OCI-LY1 (cell line): ENCODE results near the gene LLGL2.

ENCODE experiments used
- H2AFZ ChIP-seq: fragments of 200-600 bp; sonication (generic), shearing (Covaris generic); 2 replicates; pipeline ENCODE4 v1.6.0; 2014; ENCODE audit warnings: antibody characterized with exemption, mild to moderate bottlenecking, low read length
- H3F3A ChIP-seq: fragments of 200-600 bp; sonication (generic), shearing (Covaris generic); 2 replicates; pipeline ENCODE4 v1.6.0; 2014; ENCODE audit warnings: mild to moderate bottlenecking, antibody characterized with exemption, low read length, moderate library complexity; ENCODE audit not compliant: insufficient read depth
- H3K27ac ChIP-seq: fragments of 200-600 bp; sonication (generic); 2 replicates; pipeline ENCODE4 v1.5.1; 2014; ENCODE audit warnings: low read length, mixed run types, mild to moderate bottlenecking, low read depth; ENCODE audit not compliant: poor library complexity, severe bottlenecking
- H3K27me3 ChIP-seq: fragments of 200-600 bp; sonication (generic); 2 replicates; pipeline ENCODE4 v1.6.0; 2014; ENCODE audit warnings: antibody characterized with exemption, mild to moderate bottlenecking, low read length, moderate library complexity; ENCODE audit not compliant: insufficient read depth
- H3K36me3 ChIP-seq: fragments of 200-600 bp; sonication (generic); 2 replicates; pipeline ENCODE4 v1.6.1; 2014; ENCODE audit warnings: mild to moderate bottlenecking, antibody characterized with exemption, low read length, moderate library complexity, mixed read lengths; ENCODE audit not compliant: insufficient read depth
- H3K4me1 ChIP-seq: fragments of 200-600 bp; sonication (generic); 2 replicates; pipeline ENCODE4 v1.5.1; 2014; ENCODE audit warnings: mild to moderate bottlenecking, low read length, moderate library complexity; ENCODE audit not compliant: insufficient read depth, severe bottlenecking
- H3K4me2 ChIP-seq: fragments of 200-600 bp; sonication (generic), shearing (Covaris generic); 2 replicates; pipeline ENCODE4 v1.6.1; 2014; ENCODE audit warnings: low read length
- H3K4me3 ChIP-seq: fragments of 200-600 bp; sonication (generic); 2 replicates; pipeline ENCODE4 v1.5.1; 2014; ENCODE audit warnings: low read length, low read depth, mild to moderate bottlenecking, mixed read lengths; ENCODE audit not compliant: poor library complexity, severe bottlenecking
- H3K79me2 ChIP-seq: fragments of 200-600 bp; shearing (Covaris generic); 2 replicates; pipeline ENCODE4 v1.6.1; 2016; ENCODE audit warnings: mixed run types, low read length, mixed read lengths; ENCODE audit not compliant: insufficient read depth
- H3K9ac ChIP-seq: fragments of 200-600 bp; sonication (generic), shearing (Covaris generic); 2 replicates; pipeline ENCODE4 v1.6.1; 2014; ENCODE audit warnings: mild to moderate bottlenecking, low read length, mixed read lengths
- H3K9me2 ChIP-seq: fragments of 200-600 bp; sonication (generic), shearing (Covaris generic); 2 replicates; pipeline ENCODE4 v1.6.1; 2014; ENCODE audit warnings: low read depth, mild to moderate bottlenecking, low read length, mixed read lengths
- H3K9me3 ChIP-seq: fragments of 200-600 bp; shearing (Covaris generic); 2 replicates; pipeline ENCODE4 v1.6.1; 2014; ENCODE audit warnings: low read length, mixed read lengths
- H4K20me1 ChIP-seq: fragments of 200-600 bp; sonication (generic), shearing (Covaris generic); 2 replicates; pipeline ENCODE4 v1.6.0; 2016; ENCODE audit warnings: mild to moderate bottlenecking, low read length; ENCODE audit not compliant: insufficient read depth
- CTCF ChIP-seq: fragments of 200-600 bp; sonication (generic), shearing (Covaris generic); IDR thresholded peaks from 2 replicates; pipeline ENCODE4 v1.5.1; 2017; ENCODE audit warnings: mild to moderate bottlenecking, antibody characterized with exemption, low read length, moderate library complexity, mixed read lengths
- EZH2 ChIP-seq: fragments of 200-600 bp; sonication (generic), shearing (Covaris generic); IDR thresholded peaks from 2 replicates; pipeline ENCODE4 v1.8.0; 2017; ENCODE audit warnings: borderline replicate concordance, mixed run types, mild to moderate bottlenecking, antibody characterized with exemption, low read length, moderate library complexity, mixed read lengths

Gene LLGL2

GRCh38 chr17:75584849-75585175 is 59.3 kb downstream of the LLGL2 start:
- Histone ChIP-seq H3K9ac (no peak overlapping the region), H4K20me1 (no peaks in the 10 kb centered on the region), H3K4me1 (peaks cover 11% of the 10 kb centered on the region), H3K27me3 (peaks cover 7% of the 10 kb centered on the region; the same call in 1 of the 2 replicates), H2AFZ (no peak overlapping the region), H3K9me3 (0 out of 2 replicates have a peak, but pooled peaks cover 2% of the 10 kb centered on the region), H3K36me3 (no peaks in the 10 kb centered on the region; the same call in 1 of the 2 replicates), H3K9me2 (no peaks in the 10 kb centered on the region), H3K4me3 (no peak overlapping the region), H3K79me2 (no peaks in the 10 kb centered on the region), H3K27ac (no peak overlapping the region), H3F3A (no peaks in the 10 kb centered on the region), H3K4me2 (no peak overlapping the region)
- TF ChIP-seq CTCF, result no peak
- no peak for TF ChIP-seq EZH2

- no peaks in the 10 kb centered on the region for H3K36me3 ChIP-seq
- no peaks in the 10 kb centered on the region for H3K9me2 ChIP-seq
- H3F3A ChIP-seq, result no peaks in the 10 kb centered on the region
- no peaks in the 10 kb centered on the region for H3K9me3 ChIP-seq
- peak within 1 kb of the TSS; percentile 59 for H3K4me2 ChIP-seq
- peak within 1 kb of the TSS; percentile 41 for H3K4me3 ChIP-seq
- no peak within 1 kb of the TSS for H2AFZ ChIP-seq
- no peak for TF ChIP-seq EZH2
- TF ChIP-seq CTCF, result no peak
- peaks cover 11% of the 10 kb centered on the region for H3K4me1 ChIP-seq
- H3K79me2 ChIP-seq, result no peaks in the 10 kb centered on the region
- no peaks in the 10 kb centered on the region for H4K20me1 ChIP-seq
- H3K27ac ChIP-seq, result no peak within 1 kb of the TSS
- no peak within 1 kb of the TSS; the same call in 1 of the 2 replicates for H3K9ac ChIP-seq
- peaks cover 15% of the 10 kb centered on the region; the same call in 1 of the 2 replicates for H3K27me3 ChIP-seq
Observed at GRCh38 chr17:75587675-75588595, 62.4 kb downstream of the LLGL2 start, which contains the start of gene MYO15B. Gene MYO15B (plus strand): TSS chr17:75587800. CDS start chr17:75588058, 258 bp downstream.

- Histone ChIP-seq H3K4me3 (peak overlapping the region; percentile 41), H3K9ac (no peak overlapping the region; the same call in 1 of the 2 replicates), H3K4me2 (peak overlapping the region; percentile 59), H3F3A (no peaks in the 10 kb centered on the region), H3K27ac (no peak overlapping the region), H3K36me3 (no peaks in the 10 kb centered on the region), H4K20me1 (no peaks in the 10 kb centered on the region), H3K9me2 (no peaks in the 10 kb centered on the region), H3K9me3 (no peaks in the 10 kb centered on the region), H2AFZ (no peak overlapping the region), H3K27me3 (peaks cover 15% of the 10 kb centered on the region; the same call in 1 of the 2 replicates), H3K79me2 (no peaks in the 10 kb centered on the region), H3K4me1 (peaks cover 11% of the 10 kb centered on the region)
- TF ChIP-seq CTCF, result no peak
- TF ChIP-seq EZH2, result no peak
Observed at GRCh38 chr17:75588596-75589011, 63.1 kb downstream of the LLGL2 start.
